Measurements from ENCODE around the gene TRERF1.

The TRERF1 gene

DNA sequence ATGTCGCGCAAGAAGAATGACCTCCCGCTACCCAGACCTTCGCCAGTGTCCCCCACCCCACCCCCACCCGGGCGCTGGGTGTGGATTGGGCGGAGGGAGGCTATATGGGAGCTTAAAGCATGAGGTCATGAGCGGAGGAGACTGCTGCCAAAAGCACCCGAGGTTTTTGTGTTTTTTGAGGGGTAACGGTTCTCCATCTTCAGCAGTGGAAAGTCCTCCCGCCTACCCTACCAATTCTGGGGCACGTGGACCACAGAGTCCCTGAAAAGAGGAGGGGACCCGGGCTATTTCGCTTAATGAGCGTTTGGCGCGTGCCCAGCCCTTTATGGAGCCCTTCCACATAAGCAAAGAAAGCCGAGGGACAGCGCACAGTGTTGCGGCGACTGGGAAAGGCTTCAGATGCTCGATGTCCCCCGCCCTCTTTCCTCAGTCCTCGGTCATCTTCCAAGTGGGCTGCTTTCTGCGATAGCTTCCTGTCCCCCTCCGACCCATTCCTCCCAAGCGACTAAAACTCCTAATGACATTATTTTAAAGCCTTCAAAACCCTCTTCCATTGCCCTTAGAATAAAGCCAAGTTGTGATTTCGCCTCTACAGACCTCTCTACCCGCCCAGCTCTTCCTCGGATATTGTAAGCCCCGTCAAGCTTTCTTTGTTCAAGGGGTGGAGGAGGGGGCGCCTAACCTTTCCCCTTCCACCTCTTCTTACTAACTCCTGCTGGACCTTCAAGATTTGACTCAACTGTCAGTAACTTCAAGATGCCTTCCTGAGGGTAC, 2.1 kb upstream of the TRERF1 start (continued):
- TF ChIP-seq ZNF416 (tag by site-specific recombination; IDR thresholded peaks at IDR 0.05) (no peak), ZNF132 (tag by site-specific recombination; IDR thresholded peaks at IDR 0.05; ENCODE audit: borderline replicate concordance) (no peak), ZNF626 (tag by site-specific recombination; IDR thresholded peaks at IDR 0.05) (no peak), ZNF391 (tag by site-specific recombination; IDR thresholded peaks at IDR 0.05; ENCODE audit: borderline replicate concordance, low read depth) (0 out of 2 replicates have a peak, but pooled peaks have one; percentile 7), GFI1B (tag by site-specific recombination; IDR thresholded peaks at IDR 0.05) (no peak), ZNF792 (tag by site-specific recombination; IDR thresholded peaks at IDR 0.05) (no peak), ZSCAN23 (tag by site-specific recombination; IDR thresholded peaks at IDR 0.05) (no peak), WT1 (tag by site-specific recombination; IDR thresholded peaks at IDR 0.05) (peak; percentile 41; the same call in 1 of the 2 replicates), TRIM28 (IDR thresholded peaks at IDR 0.05; ENCODE audit: borderline replicate concordance, low read length) (no peak), ZNF747 (tag by site-specific recombination; IDR thresholded peaks at IDR 0.05) (no peak), SP2 (tag by site-specific recombination; IDR thresholded peaks at IDR 0.05) (peak; percentile 40), ZNF660 (tag by site-specific recombination; IDR thresholded peaks at IDR 0.05) (no peak), ZNF561 (tag by site-specific recombination; IDR thresholded peaks at IDR 0.05; ENCODE audit: borderline replicate concordance) (peak; percentile 10; the same call in 1 of the 2 replicates), KLF8 (tag by site-specific recombination; IDR thresholded peaks at IDR 0.05) (peak; percentile 63), ZNF837 (tag by site-specific recombination; IDR thresholded peaks at IDR 0.05) (no peak), ZEB2 (tag by site-specific recombination; IDR thresholded peaks at IDR 0.05) (no peak; the same call in 1 of the 2 replicates), FEZF1 (tag by site-specific recombination; IDR thresholded peaks at IDR 0.05) (peak; percentile 50; the same call in 1 of the 2 replicates), HOXA7 (CRISPR knock-in tag; IDR thresholded peaks at IDR 0.05; ENCODE audit: borderline replicate concordance) (no peak), YY2 (tag by site-specific recombination; IDR thresholded peaks at IDR 0.05) (no peak)
- TF ChIP-seq, protein P1, sequence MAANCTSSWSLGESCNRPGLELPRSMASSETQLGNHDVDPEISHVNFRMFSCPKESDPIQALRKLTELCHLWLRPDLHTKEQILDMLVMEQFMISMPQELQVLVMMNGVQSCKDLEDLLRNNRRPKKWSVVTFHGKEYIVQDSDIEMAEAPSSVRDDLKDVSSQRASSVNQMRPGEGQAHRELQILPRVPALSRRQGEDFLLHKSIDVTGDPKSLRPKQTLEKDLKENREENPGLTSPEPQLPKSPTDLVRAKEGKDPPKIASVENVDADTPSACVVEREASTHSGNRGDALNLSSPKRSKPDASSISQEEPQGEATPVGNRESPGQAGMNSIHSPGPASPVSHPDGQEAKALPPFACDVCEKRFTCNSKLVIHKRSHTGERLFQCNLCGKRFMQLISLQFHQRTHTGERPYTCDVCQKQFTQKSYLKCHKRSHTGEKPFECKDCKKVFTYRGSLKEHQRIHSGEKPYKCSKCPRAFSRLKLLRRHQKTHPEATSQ (tag by site-specific recombination; IDR thresholded peaks at IDR 0.05) = no peak
- TF ChIP-seq, protein P2, sequence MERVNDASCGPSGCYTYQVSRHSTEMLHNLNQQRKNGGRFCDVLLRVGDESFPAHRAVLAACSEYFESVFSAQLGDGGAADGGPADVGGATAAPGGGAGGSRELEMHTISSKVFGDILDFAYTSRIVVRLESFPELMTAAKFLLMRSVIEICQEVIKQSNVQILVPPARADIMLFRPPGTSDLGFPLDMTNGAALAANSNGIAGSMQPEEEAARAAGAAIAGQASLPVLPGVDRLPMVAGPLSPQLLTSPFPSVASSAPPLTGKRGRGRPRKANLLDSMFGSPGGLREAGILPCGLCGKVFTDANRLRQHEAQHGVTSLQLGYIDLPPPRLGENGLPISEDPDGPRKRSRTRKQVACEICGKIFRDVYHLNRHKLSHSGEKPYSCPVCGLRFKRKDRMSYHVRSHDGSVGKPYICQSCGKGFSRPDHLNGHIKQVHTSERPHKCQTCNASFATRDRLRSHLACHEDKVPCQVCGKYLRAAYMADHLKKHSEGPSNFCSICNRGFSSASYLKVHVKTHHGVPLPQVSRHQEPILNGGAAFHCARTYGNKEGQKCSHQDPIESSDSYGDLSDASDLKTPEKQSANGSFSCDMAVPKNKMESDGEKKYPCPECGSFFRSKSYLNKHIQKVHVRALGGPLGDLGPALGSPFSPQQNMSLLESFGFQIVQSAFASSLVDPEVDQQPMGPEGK (tag by site-specific recombination; IDR thresholded peaks at IDR 0.05) = no peak
- TF ChIP-seq, protein P3, sequence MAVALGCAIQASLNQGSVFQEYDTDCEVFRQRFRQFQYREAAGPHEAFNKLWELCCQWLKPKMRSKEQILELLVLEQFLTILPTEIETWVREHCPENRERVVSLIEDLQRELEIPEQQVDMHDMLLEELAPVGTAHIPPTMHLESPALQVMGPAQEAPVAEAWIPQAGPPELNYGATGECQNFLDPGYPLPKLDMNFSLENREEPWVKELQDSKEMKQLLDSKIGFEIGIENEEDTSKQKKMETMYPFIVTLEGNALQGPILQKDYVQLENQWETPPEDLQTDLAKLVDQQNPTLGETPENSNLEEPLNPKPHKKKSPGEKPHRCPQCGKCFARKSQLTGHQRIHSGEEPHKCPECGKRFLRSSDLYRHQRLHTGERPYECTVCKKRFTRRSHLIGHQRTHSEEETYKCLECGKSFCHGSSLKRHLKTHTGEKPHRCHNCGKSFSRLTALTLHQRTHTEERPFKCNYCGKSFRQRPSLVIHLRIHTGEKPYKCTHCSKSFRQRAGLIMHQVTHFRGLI (tag by site-specific recombination; IDR thresholded peaks at IDR 0.05) = no peak
- TF ChIP-seq, protein P4, sequence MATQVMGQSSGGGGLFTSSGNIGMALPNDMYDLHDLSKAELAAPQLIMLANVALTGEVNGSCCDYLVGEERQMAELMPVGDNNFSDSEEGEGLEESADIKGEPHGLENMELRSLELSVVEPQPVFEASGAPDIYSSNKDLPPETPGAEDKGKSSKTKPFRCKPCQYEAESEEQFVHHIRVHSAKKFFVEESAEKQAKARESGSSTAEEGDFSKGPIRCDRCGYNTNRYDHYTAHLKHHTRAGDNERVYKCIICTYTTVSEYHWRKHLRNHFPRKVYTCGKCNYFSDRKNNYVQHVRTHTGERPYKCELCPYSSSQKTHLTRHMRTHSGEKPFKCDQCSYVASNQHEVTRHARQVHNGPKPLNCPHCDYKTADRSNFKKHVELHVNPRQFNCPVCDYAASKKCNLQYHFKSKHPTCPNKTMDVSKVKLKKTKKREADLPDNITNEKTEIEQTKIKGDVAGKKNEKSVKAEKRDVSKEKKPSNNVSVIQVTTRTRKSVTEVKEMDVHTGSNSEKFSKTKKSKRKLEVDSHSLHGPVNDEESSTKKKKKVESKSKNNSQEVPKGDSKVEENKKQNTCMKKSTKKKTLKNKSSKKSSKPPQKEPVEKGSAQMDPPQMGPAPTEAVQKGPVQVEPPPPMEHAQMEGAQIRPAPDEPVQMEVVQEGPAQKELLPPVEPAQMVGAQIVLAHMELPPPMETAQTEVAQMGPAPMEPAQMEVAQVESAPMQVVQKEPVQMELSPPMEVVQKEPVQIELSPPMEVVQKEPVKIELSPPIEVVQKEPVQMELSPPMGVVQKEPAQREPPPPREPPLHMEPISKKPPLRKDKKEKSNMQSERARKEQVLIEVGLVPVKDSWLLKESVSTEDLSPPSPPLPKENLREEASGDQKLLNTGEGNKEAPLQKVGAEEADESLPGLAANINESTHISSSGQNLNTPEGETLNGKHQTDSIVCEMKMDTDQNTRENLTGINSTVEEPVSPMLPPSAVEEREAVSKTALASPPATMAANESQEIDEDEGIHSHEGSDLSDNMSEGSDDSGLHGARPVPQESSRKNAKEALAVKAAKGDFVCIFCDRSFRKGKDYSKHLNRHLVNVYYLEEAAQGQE (tag by site-specific recombination; IDR thresholded peaks at IDR 0.05) = peak; percentile 68
- TF ChIP-seq, protein P5, sequence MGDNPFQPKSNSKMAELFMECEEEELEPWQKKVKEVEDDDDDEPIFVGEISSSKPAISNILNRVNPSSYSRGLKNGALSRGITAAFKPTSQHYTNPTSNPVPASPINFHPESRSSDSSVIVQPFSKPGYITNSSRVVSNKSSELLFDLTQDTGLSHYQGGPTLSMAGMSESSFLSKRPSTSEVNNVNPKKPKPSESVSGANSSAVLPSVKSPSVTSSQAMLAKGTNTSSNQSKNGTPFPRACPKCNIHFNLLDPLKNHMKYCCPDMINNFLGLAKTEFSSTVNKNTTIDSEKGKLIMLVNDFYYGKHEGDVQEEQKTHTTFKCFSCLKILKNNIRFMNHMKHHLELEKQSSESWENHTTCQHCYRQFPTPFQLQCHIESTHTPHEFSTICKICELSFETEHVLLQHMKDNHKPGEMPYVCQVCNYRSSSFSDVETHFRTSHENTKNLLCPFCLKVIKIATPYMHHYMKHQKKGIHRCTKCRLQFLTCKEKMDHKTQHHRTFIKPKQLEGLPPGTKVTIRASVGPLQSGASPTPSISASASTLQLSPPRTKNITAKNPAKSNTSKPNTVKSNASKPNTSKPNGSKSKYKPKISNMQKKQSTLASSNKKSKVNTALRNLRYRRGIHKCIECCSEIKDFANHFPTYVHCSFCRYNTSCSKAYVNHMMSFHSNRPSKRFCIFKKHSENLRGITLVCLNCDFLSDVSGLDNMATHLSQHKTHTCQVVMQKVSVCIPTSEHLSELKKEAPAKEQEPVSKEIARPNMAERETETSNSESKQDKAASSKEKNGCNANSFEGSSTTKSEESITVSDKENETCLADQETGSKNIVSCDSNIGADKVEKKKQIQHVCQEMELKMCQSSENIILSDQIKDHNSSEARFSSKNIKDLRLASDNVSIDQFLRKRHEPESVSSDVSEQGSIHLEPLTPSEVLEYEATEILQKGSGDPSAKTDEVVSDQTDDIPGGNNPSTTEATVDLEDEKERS (tag by site-specific recombination; IDR thresholded peaks at IDR 0.05) = no peak
- TF ChIP-seq, protein P6, sequence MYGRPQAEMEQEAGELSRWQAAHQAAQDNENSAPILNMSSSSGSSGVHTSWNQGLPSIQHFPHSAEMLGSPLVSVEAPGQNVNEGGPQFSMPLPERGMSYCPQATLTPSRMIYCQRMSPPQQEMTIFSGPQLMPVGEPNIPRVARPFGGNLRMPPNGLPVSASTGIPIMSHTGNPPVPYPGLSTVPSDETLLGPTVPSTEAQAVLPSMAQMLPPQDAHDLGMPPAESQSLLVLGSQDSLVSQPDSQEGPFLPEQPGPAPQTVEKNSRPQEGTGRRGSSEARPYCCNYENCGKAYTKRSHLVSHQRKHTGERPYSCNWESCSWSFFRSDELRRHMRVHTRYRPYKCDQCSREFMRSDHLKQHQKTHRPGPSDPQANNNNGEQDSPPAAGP (tag by site-specific recombination; IDR thresholded peaks at IDR 0.05) = peak; percentile 36; the same call in 1 of the 2 replicates
- TF ChIP-seq, protein P7, sequence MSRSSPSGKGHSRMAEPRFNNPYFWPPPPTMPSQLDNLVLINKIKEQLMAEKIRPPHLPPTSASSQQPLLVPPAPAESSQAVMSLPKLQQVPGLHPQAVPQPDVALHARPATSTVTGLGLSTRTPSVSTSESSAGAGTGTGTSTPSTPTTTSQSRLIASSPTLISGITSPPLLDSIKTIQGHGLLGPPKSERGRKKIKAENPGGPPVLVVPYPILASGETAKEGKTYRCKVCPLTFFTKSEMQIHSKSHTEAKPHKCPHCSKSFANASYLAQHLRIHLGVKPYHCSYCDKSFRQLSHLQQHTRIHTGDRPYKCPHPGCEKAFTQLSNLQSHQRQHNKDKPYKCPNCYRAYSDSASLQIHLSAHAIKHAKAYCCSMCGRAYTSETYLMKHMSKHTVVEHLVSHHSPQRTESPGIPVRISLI (tag by site-specific recombination; IDR thresholded peaks at IDR 0.05) = peak; percentile 47; the same call in 1 of the 2 replicates
